HepG2 (cell line): Measurements from ENCODE around the gene AUH. TPM values are rescaled to one million over a fixed set of nuclear protein-coding genes. Genes with fewer than 3 reads are reported as not detected.

Source experiments
- ATAC-seq: fragments of 200-7000 bp; cut with Tn5 transposase; 3 replicates; pipeline ENCODE4 v1.9.1; 2020; ENCODE audit warnings: mild to moderate bottlenecking, moderate library complexity
- BruUV-seq: library from RNA; stranded (reverse); fragments of 400-500 nt; replicated peaks from 2 replicates; lab custom pipeline; 2021; lab: Mats Ljungman, UMichigan
- CTCF ChIA-PET: fragments of 300-600 bp; formaldehyde crosslinking; extraction: SDS; loops from one replicate; lab custom pipeline; 2021; ENCODE audit warnings: low total read pairs, inconsistent platforms, low intra/inter-chr PET ratio; lab: Yijun Ruan, JAX
- POLR2A ChIA-PET: fragments of 350-600 bp; sonication (Branson Sonifier 250); formaldehyde crosslinking; loops from one replicate; lab custom pipeline; 2020; ENCODE audit warnings: antibody characterized with exemption, inconsistent platforms; lab: Yijun Ruan, JAX
- DNase-seq: peaks from one replicate; pipeline ENCODE4 v3.0.0-alpha.2; 2015; ENCODE audit warnings: low spot score
- FAIRE-seq: peaks from 3 replicates; lab custom pipeline; 2011; peaks lifted over from hg19 to GRCh38; lab: Jason Lieb, UNC
- H2AFZ ChIP-seq: one replicate; pipeline ENCODE4 v1.6.1; 2011; ENCODE audit warnings: low read length, inconsistent platforms
- H3K27ac ChIP-seq: fragments of 300-600 bp; 3 replicates; pipeline ENCODE4 v1.8.0; 2011; ENCODE audit warnings: mixed run types, mild to moderate bottlenecking, mixed read lengths, low read length, inconsistent platforms; ENCODE audit not compliant: insufficient read depth; ENCODE audit errors: extremely low read length
- H3K27me3 ChIP-seq, 2 experiments: fragments of 200-600 bp in 1 of 2; 2 replicates in 1 of 2; 3 replicates in 1 of 2; pipeline versions ENCODE4 v1.6.0 to v1.8.0; 2011; ENCODE audit warnings: low read length in 2 of 2, mild to moderate bottlenecking in 2 of 2, moderate library complexity in 2 of 2, inconsistent platforms in 1 of 2; ENCODE audit not compliant: insufficient read depth in 2 of 2, control insufficient read depth in 1 of 2
- H3K36me3 ChIP-seq, 2 experiments: fragments of 200-600 bp in 1 of 2; replicated peaks in 1 of 2; 2 replicates in 1 of 2; 3 replicates in 1 of 2; pipeline versions ENCODE4 v1.5.1 to v1.8.0; 2011; ENCODE audit warnings: low read length in 2 of 2, inconsistent platforms in 1 of 2; ENCODE audit not compliant: insufficient read depth in 2 of 2, control insufficient read depth in 1 of 2
- H3K4me1 ChIP-seq: 2 replicates; pipeline ENCODE4 v1.5.1; 2012; ENCODE audit warnings: low read length, inconsistent platforms; ENCODE audit not compliant: insufficient read depth
- H3K4me2 ChIP-seq: 2 replicates; pipeline ENCODE4 v1.6.0; 2011; ENCODE audit warnings: low read depth, low read length, inconsistent platforms
- H3K4me3 ChIP-seq, 3 experiments: fragments of 200-600 bp in 1 of 3; sonication (generic), shearing (Covaris generic) in 1 of 3; replicated peaks in 1 of 3; 2 replicates each; pipeline ENCODE4 v1.5.1; 2011 to 2016; ENCODE audit warnings: low read length in 3 of 3, inconsistent platforms in 2 of 3, low read depth in 2 of 3, mild to moderate bottlenecking in 2 of 3, control low read depth in 1 of 3, mixed read lengths in 1 of 3; ENCODE audit not compliant: insufficient read depth in 1 of 3
- H3K79me2 ChIP-seq: one replicate; pipeline ENCODE4 v1.6.1; 2011; ENCODE audit warnings: low read length, inconsistent platforms; ENCODE audit not compliant: insufficient read depth
- H3K9ac ChIP-seq: 2 replicates; pipeline ENCODE4 v1.6.0; 2011; ENCODE audit warnings: mild to moderate bottlenecking, low read depth, low read length, inconsistent platforms; ENCODE audit not compliant: insufficient read depth
- H3K9me3 ChIP-seq: 2 replicates; pipeline ENCODE4 v1.5.1; 2012; ENCODE audit warnings: mild to moderate bottlenecking, low read length
- H4K20me1 ChIP-seq: 2 replicates; pipeline ENCODE4 v1.6.0; 2011; ENCODE audit warnings: inconsistent platforms, mild to moderate bottlenecking, low read length, moderate library complexity; ENCODE audit not compliant: insufficient read depth
- GATA4 ChIP-seq: sonication (generic); IDR thresholded peaks from 2 replicates; pipeline ENCODE4 v1.6.1; 2016; ENCODE audit warnings: antibody characterized with exemption, low read depth, borderline replicate concordance
- HNF1A ChIP-seq, 2 experiments: sonication (generic) in 1 of 2; formaldehyde crosslinking in 1 of 2; IDR thresholded peaks; 2 replicates each; pipeline versions ENCODE4 v1.4.0 to v1.6.1; 2016 to 2020; ENCODE audit warnings: borderline replicate concordance in 1 of 2, low read depth in 1 of 2, mild to moderate bottlenecking in 1 of 2, missing genetic modification reagents in 1 of 2
- NKX3-1 ChIP-seq: sonication (generic); formaldehyde crosslinking; IDR thresholded peaks from 2 replicates; pipeline ENCODE4 v1.5.0; 2020; ENCODE audit warnings: missing genetic modification reagents
- ZBTB3 ChIP-seq: sonication (generic); formaldehyde crosslinking; IDR thresholded peaks from 2 replicates; pipeline ENCODE4 v1.4.0; 2020; ENCODE audit warnings: low read depth, mild to moderate bottlenecking, moderate library complexity, missing genetic modification reagents, borderline replicate concordance
- ZBTB33 ChIP-seq: sonication (generic); formaldehyde crosslinking; IDR thresholded peaks from 2 replicates; pipeline ENCODE4 v1.4.0; 2020; ENCODE audit warnings: missing genetic modification reagents
- ZMYM4 ChIP-seq: sonication (generic); formaldehyde crosslinking; IDR thresholded peaks from 2 replicates; pipeline ENCODE4 v1.8.1; 2023; ENCODE audit warnings: mild to moderate bottlenecking, missing genetic modification reagents
- ZNF142 ChIP-seq: sonication (generic); formaldehyde crosslinking; IDR thresholded peaks from 2 replicates; pipeline ENCODE4 v1.4.0; 2020; ENCODE audit warnings: missing genetic modification reagents
- ZNF543 ChIP-seq: sonication (generic); formaldehyde crosslinking; IDR thresholded peaks from 2 replicates; pipeline ENCODE4 v1.4.0; 2020; ENCODE audit warnings: mild to moderate bottlenecking, missing genetic modification reagents
- ZNF644 ChIP-seq: IDR thresholded peaks from 2 replicates; pipeline ENCODE4 v1.6.1; 2016; ENCODE audit warnings: low read depth
- ZNF749 ChIP-seq: sonication (generic); formaldehyde crosslinking; IDR thresholded peaks from 2 replicates; pipeline ENCODE4 v1.8.0; 2022; ENCODE audit warnings: mild to moderate bottlenecking, missing genetic modification reagents, moderate library complexity, borderline replicate concordance
- WGBS: methylation state at CpG from one replicate; pipeline ENCODE4 v1.1.6; 2017; ENCODE audit warnings: low lambda C conversion rate; 5-methylcytosine and 5-hydroxymethylcytosine counted together
- in situ Hi-C: cut with HindIII; loops from 2 replicates; pipeline ENCODE4 v1.10.0; 2017; ENCODE audit warnings: low pct_unique_long_range_greater_than_20kb; ENCODE audit not compliant: extremely low pct_ligation_motif_present
- intact Hi-C: fragments of 100-400 bp; cut with micrococcal nuclease; formaldehyde crosslinking; loops from one replicate; pipeline ENCODE4 v1.10.0; 2022; ENCODE audit not compliant: unreplicated experiment
- polyA plus RNA-seq, 8 experiments: library from polyadenylated mRNA; depleted of rRNA in 3 of 8; stranded (reverse) in 7 of 8; unstranded in 1 of 8; fragments of >200 nt; fragmentation: Illumina TruSeq in 4 of 8; extraction: Trizol in 4 of 8; gene quantifications; 2 replicates each; pipeline versions ENCODE4 v1.2.1 to v1.2.3, GENCODE V29; 2011 to 2016; ENCODE audit warnings: low read depth in 4 of 8, missing spikeins in 1 of 8, mixed read lengths in 1 of 8; ENCODE audit not compliant: insufficient read depth in 1 of 8
- total RNA-seq, 5 experiments: library from RNA; depleted of rRNA; stranded (reverse); fragments of >200 nt; fragmentation: Illumina TruSeq; extraction: Trizol; gene quantifications; 2 replicates each; pipeline ENCODE4 v1.2.3, GENCODE V29; 2016; ENCODE audit warnings: low read depth in 1 of 5

The AUH gene
- total and polyA plus RNA-seq, 2 of the 13 experiments (the other 11 are each of a cell fraction or from before 2014, with no cell fraction given), result 25.8 to 31.9 TPM

- peak; percentile 39; the same call in 1 of the 2 replicates for TF ChIP-seq HNF1A (IDR thresholded peaks at IDR 0.05; ENCODE audit: low read depth)
- peak; percentile 56; the same call in 1 of the 2 replicates for TF ChIP-seq HNF1A (CRISPR knock-in tag; IDR thresholded peaks at IDR 0.05; ENCODE audit: borderline replicate concordance)
- peak; percentile 88 for TF ChIP-seq ZNF644 (CRISPR knock-in tag)
Observed at GRCh38 chr9:91395106-91395552, 33.4 kb upstream of the AUH start (continued).

- DNase-seq (no peak), ATAC-seq (no peak), FAIRE-seq (no peak)
- Histone ChIP-seq H3K4me3 (no peak overlapping the region), H3K27ac (no peak overlapping the region), H3K4me1 (peaks cover 19% of the 10 kb centered on the region), H3K9me3 (no peaks in the 10 kb centered on the region), H3K36me3 (no peaks in the 10 kb centered on the region), H3K4me2 (no peak overlapping the region), H3K9ac (no peak overlapping the region), H2AFZ (no peak overlapping the region), H4K20me1 (no peaks in the 10 kb centered on the region), H3K79me2 (no peaks in the 10 kb centered on the region), H3K27me3 (no peaks in the 10 kb centered on the region)
- 98% methylated on average over 5 of the region's 5 CpGs for WGBS
- in situ Hi-C loops (no loop called here), intact Hi-C loops (no loop called here)
- ChIA-PET CTCF (no interaction called here), POLR2A (no interaction called here)
- BruUV-seq, result no TSS peak
- TF ChIP-seq NKX3-1 (CRISPR knock-in tag) (no peak), ZNF543 (no peak), ZNF749 (no peak), ZBTB3 (CRISPR knock-in tag) (no peak), GATA4 (no peak), ZMYM4 (CRISPR knock-in tag) (no peak), ZNF142 (CRISPR knock-in tag) (no peak), ZBTB33 (no peak)
Observed at GRCh38 chr9:91393826-91394225, 32.1 kb upstream of the AUH start.
